ENCODE results near the gene SLC5A10. TPM values are rescaled to one million over a fixed set of nuclear protein-coding genes. Genes with fewer than 3 reads are reported as not detected.

The SLC5A10 gene
- total RNA-seq, 2 experiments from 2014 or later = not detected

DNA sequence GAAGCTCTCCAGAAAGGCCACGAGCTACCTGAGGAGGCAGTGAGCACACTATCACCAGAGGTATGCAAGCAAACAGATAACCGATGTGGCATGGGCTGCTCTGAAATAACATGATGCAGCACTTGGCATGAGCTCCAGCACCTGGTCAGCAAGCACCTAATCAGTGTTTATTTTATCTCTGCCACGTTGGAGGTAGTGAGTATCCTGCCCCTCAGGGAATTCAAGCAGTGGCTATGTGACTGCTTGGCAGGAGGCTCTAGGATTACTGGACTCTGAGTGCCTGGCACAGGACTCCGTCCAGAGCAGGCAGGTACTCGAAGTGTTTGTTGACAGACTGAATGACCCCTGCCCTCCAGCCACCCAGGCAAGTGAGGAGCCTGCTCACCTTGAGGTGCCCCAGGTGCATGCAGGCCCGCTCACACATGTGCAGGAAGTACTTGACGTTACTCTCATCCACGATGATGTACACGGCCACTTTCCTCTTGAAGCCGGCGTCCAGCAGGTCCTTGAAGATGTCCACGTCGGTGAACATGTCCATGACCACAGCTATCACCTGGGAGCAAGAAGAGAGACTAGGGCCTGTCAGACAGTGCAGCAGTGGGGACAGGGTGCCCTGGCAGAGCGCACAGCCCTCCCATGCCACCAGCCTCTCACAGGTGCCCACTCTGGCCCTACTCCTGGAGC lies 36.0 kb downstream of the SLC5A10 start:
- H3K36me3 Mint-ChIP-seq (ENCODE audit: low read depth) = peaks cover 8% of the 10 kb centered on the region
- DNase-seq (no peak), ATAC-seq (no peak)
- H3K27me3 Mint-ChIP-seq = no peaks in the 10 kb centered on the region
- H3K27ac Mint-ChIP-seq = no peak overlapping the region
- peaks cover 31% of the 10 kb centered on the region for H3K4me1 Mint-ChIP-seq (ENCODE audit: low read depth)
- no peak for TF ChIP-seq CTCF (IDR thresholded peaks at IDR 0.05)
- intact Hi-C loops (cut with micrococcal nuclease) = no loop called here
- H3K9me3 Mint-ChIP-seq = no peaks in the 10 kb centered on the region
- ChIA-PET POLR2A (interaction anchor here (0.9 to 1.2 kb wide), 2 partner anchors 10 to 12 kb away, joined by 3 to 5 read pairs; no protein-coding TSS in a partner anchor), CTCF (interaction anchor here (1.0 to 1.2 kb wide), 2 partner anchors 13 to 27 kb away, joined by 3 to 4 read pairs; no protein-coding TSS in a partner anchor)
- no peak overlapping the region for H3K4me3 Mint-ChIP-seq

GRCh38 chr17:18988546-18989173 lies 36.7 kb downstream of the SLC5A10 start:
- POLR2A ChIA-PET = interaction anchor here (0.9 to 1.3 kb wide), 3 partner anchors 9 to 35 kb away, joined by 3 to 5 read pairs (median 4); no protein-coding TSS in a partner anchor
- H3K9me3 Mint-ChIP-seq = no peaks in the 10 kb centered on the region
- no peak overlapping the region for H3K4me3 Mint-ChIP-seq
- peaks cover 38% of the 10 kb centered on the region for H3K4me1 Mint-ChIP-seq (ENCODE audit: low read depth)
- DNase-seq (no peak), ATAC-seq (no peak)
- no peak for TF ChIP-seq CTCF (IDR thresholded peaks at IDR 0.05)
- CTCF ChIA-PET = interaction anchor here (1.0 to 1.2 kb wide), 2 partner anchors 12 to 27 kb away, joined by 3 to 4 read pairs; no protein-coding TSS in a partner anchor
- H3K27ac Mint-ChIP-seq = no peak overlapping the region
- H3K36me3 Mint-ChIP-seq (ENCODE audit: low read depth) = peaks cover 7% of the 10 kb centered on the region
- intact Hi-C loops (cut with micrococcal nuclease) = no loop called here
- no peaks in the 10 kb centered on the region for H3K27me3 Mint-ChIP-seq

DNA sequence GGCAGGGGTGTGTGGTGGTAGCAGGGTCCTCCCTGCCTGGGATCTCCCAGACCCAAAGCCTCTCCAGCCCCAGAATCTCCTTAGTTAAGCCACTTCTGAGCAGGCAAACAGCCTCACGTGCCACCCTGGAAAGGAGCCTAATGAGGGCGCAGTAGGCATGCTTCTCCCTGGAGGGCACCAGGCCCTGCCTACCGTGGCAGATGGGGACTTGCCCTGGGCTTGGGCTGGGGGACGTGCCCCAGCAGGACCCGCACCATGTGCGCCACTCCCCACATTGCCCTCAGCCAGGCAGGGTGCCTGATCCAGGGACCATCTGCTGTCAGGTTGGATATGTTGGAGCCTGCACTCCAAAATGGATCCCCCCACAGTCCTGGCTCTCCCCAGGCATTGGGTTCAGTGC lies 38.4 kb downstream of the SLC5A10 start:
- ChIA-PET CTCF (interaction anchor here (0.6 to 1.8 kb wide), 2 partner anchors 12 to 698 kb away, joined by 3 to 4 read pairs; no protein-coding TSS in a partner anchor), POLR2A (no interaction called here)

DNA sequence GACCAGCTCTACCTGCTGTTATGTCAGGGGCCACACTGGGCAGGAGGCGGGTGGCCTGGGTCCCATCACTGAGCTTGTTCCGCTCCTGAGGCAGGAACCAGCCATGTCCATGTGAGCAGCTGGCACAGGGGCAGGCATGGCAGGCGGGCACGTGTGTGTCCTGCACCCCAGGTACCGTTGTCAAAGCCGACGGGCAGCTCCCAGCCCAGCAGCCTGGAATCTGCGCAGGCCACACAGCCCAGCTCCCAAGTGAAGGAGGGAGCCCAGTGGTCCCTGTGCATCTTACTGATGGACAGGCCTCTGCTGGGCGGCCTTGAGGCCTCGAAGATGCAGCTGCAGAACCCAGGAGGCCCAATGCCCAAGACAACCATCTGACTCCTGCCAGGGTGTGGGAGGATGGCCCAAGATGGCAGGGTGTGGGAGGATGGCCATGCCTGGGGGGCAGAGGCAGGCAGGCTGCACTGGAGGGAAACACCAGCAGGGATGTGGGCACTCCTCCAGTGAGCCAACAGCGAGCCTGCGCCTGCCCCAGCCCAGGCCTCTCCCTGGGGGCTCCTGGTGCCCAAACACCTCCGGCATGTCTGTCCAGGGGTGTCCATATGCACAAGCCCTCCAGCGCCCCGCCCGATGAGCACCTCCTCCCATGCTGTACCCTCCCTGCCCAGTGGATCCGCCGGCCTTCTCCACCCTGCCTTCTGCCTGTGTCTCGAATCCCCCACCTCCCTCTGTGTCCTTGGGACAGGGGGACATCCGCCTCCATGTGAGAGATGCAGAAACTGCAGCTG lies 39.8 kb downstream of the SLC5A10 start:
- Mint-ChIP-seq H3K4me3 (no peak overlapping the region), H3K27me3 (no peaks in the 10 kb centered on the region), H3K4me1 (ENCODE audit: low read depth) (peaks cover 41% of the 10 kb centered on the region), H3K36me3 (ENCODE audit: low read depth) (peaks cover 22% of the 10 kb centered on the region), H3K9me3 (peaks cover 9% of the 10 kb centered on the region), H3K27ac (no peak overlapping the region)
- ChIA-PET POLR2A (interaction anchor here (1.5 kb wide), 1 partner anchor 9 kb away, joined by 3 read pairs; no protein-coding TSS in a partner anchor), CTCF (interaction anchor here (4.3 kb wide), 1 partner anchor 31 kb away, joined by 15 read pairs; no protein-coding TSS in a partner anchor)
- ATAC-seq (no peak), DNase-seq (no peak)
- TF ChIP-seq CTCF (IDR thresholded peaks at IDR 0.05) = no peak
- intact Hi-C loops (cut with micrococcal nuclease) = no loop called here

More for the DNA sequence above, 38.4 kb downstream of the SLC5A10 start:
- H3K4me1 Mint-ChIP-seq (ENCODE audit: low read depth) = peaks cover 45% of the 10 kb centered on the region
- no peaks in the 10 kb centered on the region for H3K27me3 Mint-ChIP-seq
- intact Hi-C loops (cut with micrococcal nuclease) = no loop called here
- peaks cover 5% of the 10 kb centered on the region for H3K9me3 Mint-ChIP-seq
- ATAC-seq = no peak
- DNase-seq = no peak
- H3K27ac Mint-ChIP-seq = no peak overlapping the region
- TF ChIP-seq CTCF (IDR thresholded peaks at IDR 0.05) = no peak
- H3K36me3 Mint-ChIP-seq (ENCODE audit: low read depth) = peaks cover 12% of the 10 kb centered on the region
- H3K4me3 Mint-ChIP-seq = no peak overlapping the region

Data from activated CD8-positive, alpha-beta T cell treated with anti-CD3 and anti-CD28 coated beads for 36 hours (primary cell).